NCI-H2196 treated with DMSO at 0.1 percent for 48 hours (cell line): ENCODE data around the gene VPS72.
A peak's percentile ranks its signal among the peaks of the same experiment; 100 is the strongest.

Experiments
- DNase-seq: peaks from one replicate; lab custom pipeline; 2025; ENCODE audit not compliant: unreplicated experiment; lab: John Stamatoyannopoulos, UW

Gene VPS72

DNA sequence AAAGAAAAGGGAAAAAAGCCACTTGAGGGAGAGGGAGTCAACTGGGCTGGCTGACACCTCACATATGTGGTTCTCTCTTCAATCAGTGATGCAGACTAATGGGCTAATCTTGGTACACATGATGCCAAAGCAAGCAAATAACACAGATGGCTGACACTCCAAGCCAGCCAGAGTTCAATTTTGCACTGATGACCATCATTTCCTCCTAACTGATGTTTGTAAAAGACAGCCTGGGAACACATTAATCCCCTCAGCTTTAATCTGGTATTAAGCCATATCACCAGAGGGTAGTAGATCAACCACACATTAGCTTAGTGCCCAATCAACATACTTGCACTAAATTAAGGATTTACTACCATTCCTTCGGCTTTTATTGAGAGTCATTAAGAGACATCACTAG is 2.8 kb downstream of the VPS72 start:
- no peak for DNase-seq

DNA sequence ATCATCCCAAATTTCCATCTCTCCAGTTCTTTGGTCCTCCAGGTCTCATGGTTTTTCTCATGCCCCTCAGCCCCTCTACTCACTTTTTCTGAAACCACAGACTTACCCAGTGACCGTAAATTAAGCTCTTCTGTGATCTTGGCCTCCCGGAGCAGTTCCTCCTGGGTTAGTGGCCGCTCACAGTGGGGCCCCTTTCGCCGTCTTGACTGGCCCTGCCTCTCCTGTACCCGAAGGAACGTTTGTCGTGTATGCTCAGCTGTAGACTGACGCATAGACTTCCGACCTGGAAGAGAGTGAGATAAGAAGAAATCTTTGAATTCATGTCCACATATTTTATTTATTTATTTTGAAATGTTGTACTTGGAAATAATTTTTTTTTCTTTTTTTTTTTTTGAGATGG is 5.8 kb downstream of the VPS72 start:
- DNase-seq = no peak

DNA sequence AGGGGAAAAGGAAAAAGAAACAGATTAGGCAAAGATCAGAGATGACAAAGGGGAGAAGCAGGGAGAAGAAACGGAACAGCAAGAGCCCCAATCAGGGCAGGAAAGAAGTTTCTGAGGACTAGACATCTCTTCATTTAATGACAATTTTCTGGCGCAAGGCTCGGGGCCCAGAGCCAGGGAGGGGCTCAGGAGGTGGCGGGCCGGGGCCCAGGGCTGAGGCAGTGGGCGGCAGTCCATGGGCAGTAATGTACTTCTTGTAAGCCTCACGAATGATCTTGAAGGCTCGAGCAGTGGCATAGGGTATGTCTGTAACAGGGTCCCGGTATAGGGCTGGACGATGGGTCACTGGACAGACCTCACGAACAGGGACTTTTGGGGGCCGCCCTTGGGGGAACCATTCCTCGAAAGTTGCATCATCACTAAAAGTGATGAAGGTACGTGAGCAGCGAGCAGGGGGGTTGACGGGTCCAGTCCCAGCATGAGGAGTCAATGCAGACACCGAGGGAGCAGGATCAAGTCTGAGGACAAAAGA is 13.4 kb downstream of the VPS72 start:
- DNase-seq = no peak

DNA sequence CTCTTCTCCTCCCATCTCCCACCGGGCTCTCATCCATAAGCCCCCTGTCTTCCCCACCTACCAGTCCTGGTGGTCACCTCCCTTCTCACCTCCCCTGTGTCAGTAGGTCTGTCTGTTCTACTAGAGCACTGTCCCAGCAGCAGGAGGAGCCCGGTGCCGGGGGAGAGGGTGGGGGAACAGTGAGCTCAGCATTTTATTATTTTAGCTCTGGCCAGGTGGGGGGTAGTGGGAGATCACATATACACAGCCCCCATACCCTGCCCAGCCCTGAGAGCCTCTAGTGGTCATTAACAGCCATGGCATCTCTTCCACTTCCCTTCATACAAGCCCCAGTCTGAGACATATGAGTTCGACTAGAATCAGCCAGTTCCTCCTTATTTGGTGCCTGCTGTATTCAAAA is 14.1 kb downstream of the VPS72 start, which contains the start of gene TMOD4:
Gene TMOD4, minus strand, starts transcription at position 119 of the 400 bp plus-strand sequence. CDS start 1,106 bp downstream, outside the sequence.
- DNase-seq = peak; percentile 15

DNA sequence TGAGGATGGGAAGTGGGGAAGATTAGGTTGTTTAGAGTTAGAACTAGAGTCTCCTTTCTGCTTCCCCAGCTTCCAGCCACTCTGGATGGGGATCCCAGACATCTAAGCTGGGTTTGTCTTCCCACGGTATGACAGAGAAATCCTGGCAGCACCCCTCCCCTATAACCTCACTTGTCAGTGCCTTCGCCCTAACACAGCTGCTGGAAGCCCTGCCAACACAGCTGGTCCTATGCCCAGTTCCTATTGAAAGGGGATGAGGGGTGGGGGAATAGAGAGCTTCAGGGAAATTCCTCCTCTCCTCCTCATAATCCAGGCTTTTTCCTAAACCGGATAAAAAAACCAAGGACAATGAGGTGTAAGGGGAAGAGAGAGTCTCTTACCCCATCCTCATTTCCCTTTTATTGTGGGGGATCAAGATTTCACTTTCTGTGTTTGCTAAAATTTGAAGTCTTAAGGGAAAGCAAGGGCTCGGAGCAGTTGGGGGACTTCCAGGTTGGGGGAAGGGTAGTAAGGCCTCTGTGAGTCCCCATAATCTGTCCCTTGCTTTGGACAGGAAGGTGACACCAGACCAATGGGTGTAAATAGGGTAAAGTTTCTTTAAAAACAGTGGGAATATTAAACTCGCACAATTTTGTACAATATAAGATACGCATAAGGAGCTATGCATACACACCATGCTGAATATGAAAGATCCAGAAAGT is 14.8 kb downstream of the VPS72 start:
- DNase-seq = no peak

GRCh38 chr1:151171190-151171589 is 18.8 kb downstream of the VPS72 start:
- DNase-seq = no peak

GRCh38 chr1:151167116-151167515 is 22.9 kb downstream of the VPS72 start:
- DNase-seq = no peak

DNA sequence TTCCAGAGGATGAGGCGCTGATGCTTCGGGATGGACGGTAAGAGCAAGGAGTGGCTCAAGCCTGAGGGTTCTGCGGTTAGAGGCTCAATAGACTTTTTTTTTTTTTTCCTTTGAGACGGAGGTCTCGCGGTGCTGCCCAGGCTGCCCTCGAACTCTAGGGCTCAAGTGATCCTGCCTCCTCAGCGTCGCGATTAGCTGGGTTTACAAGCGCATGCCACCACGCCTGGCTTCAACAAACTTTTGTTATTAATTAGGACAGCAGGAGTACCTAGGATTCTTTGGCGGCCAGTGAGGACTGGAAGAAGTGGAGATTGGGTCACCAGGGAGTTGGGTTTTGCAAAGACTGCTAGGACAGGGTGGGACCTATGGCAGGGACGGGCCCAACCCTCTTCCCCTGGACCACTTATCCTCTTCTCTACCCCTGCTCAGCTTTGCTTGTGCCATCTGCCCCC is 23.5 kb downstream of the VPS72 start:
- DNase-seq = no peak

GRCh38 chr1:151165738-151166504 is 24.1 kb downstream of the VPS72 start, which contains the start of the genes LYSMD1 and SCNM1:
LYSMD1 (minus strand) TSS chr1:151165902; CDS start chr1:151165258, 644 bp downstream.
SCNM1 (plus strand) TSS chr1:151166144; CDS start chr1:151166153, 9 bp downstream.
- DNase-seq = peak; percentile 96

DNA sequence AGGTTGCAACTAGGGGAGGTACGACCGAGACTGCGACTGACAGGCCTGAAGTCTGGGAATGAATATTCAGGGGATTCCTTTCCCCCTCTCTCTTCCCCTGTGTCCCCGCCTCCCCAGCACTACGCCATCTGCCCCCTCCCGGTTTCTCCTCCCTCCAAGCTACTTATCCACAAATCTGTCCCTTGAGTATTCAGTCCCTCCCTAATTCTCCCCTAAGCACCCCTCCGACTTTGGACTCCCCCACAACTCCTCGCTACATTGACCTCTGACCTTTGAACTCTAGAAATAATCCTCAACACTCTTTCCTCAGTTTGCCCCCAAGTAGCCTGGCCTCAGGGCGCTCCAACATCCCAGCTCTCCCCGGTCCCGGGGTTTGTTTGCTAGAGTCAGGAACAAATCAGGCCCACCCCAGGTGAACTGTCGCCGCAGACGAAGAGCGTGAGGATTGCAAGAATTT is 24.7 kb downstream of the VPS72 start:
- DNase-seq = no peak

GRCh38 chr1:151164732-151165280 is 25.2 kb downstream of the VPS72 start:
- no peak for DNase-seq

DNA sequence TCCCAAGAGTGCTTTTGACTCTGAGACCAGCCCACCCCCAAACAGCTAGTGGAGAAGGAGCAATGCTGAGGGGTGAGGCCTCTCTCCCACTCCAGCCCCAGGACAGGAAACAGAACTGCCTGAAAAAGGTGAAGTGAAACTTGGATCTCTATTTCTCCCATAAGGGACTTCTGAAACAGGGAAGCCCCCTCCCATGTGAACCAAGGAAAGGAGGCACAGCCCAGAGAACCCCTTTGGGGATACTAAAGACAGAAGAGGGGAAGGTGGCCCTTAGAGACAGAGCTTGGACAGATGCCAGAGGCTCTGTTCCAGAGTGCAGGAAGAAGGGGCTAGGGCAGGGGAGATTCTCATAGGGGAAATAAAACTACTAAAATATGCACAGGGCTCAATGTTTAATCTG is 30.6 kb downstream of the VPS72 start:
- no peak for DNase-seq

GRCh38 chr1:151158751-151159251 is 31.2 kb downstream of the VPS72 start:
- DNase-seq = no peak

GRCh38 chr1:151158326-151158725 is 31.7 kb downstream of the VPS72 start:
- no peak for DNase-seq

DNA sequence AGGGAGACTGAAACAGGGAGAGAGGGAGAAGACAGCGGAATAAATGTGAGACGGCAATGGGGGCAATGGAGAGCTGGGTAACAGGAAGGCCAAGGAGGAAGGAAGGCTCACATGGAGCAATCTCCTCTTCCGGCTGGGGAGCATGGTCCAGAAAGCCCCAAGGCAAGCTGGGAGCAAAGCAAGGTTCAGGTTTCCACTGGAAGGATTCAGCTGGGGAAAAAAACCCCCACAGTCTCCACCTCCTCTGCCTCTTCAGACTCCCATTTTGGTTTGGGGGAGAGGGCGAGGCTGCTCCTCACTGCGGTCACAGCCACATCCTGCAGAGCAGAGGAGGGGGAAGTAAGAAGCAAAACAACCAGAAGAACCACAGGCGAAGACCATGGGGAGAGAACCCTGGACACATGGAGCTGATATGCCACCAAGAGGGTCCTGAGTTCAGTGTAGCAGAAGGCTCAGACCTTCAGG is 32.9 kb downstream of the VPS72 start:
- no peak for DNase-seq

DNA sequence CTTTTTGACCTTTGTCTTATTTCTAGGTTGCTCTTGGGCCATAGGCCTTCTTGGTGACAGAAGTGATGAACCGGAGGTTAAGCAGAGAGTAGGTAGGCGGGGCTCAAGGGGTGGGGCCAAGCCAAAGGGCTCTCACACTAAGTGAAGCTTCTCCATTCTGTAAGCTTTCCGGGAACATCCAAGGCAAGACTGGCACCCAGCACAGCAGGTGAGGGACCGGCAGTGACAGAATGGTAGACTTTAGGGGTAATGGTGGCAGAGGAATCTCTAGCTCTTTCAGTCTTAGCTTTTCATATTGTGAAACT is 33.5 kb downstream of the VPS72 start, which contains the start of gene TNFAIP8L2:
Gene TNFAIP8L2, plus strand, starts transcription at position 135 of the 305 bp plus-strand sequence. CDS start 2,049 bp downstream, outside the sequence.
- no peak for DNase-seq

- no peak for DNase-seq
Measured at GRCh38 chr1:151147665-151148064, 42.3 kb downstream of the VPS72 start.

DNA sequence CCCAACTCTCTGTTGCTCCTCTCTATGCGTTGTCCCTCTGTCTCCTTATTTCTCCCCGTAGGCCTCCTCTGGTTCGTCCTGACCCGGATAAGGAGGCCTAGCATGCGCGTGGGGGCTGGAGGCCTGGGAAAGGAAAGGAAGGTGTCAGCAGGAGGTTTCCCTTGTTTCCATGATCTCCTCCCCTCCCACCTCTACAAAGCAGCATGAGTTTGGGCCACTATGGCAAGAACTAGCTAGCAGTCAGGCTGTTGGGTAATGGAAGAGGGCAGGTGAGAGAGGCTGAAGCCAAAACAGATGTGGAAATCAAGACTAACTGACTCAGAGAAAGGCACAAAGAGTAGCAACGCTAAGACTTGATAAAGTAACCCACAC is 42.9 kb downstream of the VPS72 start:
- DNase-seq = no peak

- peak; percentile 90 for DNase-seq
Measured at GRCh38 chr1:151146412-151147131, 43.4 kb downstream of the VPS72 start, which contains the start of gene SEMA6C. SEMA6C (minus strand) TSS chr1:151146631; CDS start chr1:151142621, 4,010 bp downstream.

GRCh38 chr1:151146072-151146411 is 44.0 kb downstream of the VPS72 start:
- no peak for DNase-seq
